ENCODE measurements around the gene C4B.
"Not testable (repeated sequence)": the region's sequence is repeated elsewhere in the genome, so short reads cannot be mapped to it uniquely, and the experiment has no call there.

The C4B gene

DNA sequence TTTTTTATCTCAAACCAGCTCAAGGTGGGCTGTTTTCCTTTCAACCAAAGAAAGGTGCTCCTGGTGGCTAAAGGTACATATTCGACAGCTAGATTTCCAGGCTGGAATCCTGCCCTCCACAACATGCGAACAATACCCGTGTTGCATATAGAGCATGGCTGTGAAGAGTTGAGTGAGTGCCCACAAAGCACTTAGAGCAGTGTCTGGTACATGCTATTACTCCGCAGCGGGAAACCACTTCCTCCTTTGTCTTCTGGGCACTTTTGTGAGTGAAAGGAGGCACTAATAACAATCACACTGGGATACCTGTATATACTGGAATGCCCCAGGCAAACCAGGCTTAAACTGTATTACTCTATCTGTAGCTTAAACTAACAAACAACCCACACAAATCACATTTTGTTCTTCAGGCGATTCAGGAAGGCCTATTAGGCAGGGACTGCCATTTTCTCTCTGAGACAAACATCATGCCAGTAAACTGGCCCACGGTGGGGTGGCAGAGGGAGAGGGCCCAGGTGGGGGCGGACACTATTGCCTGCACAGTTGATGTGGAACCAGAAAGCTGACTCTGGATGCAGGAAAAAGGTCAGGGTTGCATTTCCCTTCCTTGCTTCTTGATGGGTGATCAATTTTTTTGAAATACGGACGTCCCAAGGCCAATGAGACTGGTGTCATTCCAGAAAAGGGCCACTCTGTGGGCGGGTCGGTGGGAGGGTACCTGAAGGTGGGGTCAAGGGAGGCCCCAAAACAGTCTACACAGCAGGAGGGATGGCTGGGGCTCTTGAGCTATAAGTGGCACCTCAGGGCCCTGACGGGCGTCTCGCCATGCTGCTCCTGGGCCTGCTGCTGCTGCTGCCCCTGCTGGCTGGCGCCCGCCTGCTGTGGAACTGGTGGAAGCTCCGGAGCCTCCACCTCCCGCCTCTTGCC is 23.3 kb downstream of the C4B start, which contains the start of gene CYP21A2:
Gene CYP21A2, plus strand, starts transcription at position 818 of the 927 bp plus-strand sequence. Its CDS starts 8 bp downstream, at position 826.
- peak; percentile 50 for DNase-seq

DNA sequence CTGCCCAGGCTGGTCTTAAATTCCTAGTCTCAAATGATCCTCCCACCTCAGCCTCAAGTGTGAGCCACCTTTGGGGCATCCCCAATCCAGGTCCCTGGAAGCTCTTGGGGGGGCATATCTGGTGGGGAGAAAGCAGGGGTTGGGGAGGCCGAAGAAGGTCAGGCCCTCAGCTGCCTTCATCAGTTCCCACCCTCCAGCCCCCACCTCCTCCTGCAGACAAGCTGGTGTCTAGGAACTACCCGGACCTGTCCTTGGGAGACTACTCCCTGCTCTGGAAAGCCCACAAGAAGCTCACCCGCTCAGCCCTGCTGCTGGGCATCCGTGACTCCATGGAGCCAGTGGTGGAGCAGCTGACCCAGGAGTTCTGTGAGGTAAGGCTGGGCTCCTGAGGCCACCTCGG is 24.3 kb downstream of the C4B start:
- not testable (repeated sequence) for DNase-seq

DNA sequence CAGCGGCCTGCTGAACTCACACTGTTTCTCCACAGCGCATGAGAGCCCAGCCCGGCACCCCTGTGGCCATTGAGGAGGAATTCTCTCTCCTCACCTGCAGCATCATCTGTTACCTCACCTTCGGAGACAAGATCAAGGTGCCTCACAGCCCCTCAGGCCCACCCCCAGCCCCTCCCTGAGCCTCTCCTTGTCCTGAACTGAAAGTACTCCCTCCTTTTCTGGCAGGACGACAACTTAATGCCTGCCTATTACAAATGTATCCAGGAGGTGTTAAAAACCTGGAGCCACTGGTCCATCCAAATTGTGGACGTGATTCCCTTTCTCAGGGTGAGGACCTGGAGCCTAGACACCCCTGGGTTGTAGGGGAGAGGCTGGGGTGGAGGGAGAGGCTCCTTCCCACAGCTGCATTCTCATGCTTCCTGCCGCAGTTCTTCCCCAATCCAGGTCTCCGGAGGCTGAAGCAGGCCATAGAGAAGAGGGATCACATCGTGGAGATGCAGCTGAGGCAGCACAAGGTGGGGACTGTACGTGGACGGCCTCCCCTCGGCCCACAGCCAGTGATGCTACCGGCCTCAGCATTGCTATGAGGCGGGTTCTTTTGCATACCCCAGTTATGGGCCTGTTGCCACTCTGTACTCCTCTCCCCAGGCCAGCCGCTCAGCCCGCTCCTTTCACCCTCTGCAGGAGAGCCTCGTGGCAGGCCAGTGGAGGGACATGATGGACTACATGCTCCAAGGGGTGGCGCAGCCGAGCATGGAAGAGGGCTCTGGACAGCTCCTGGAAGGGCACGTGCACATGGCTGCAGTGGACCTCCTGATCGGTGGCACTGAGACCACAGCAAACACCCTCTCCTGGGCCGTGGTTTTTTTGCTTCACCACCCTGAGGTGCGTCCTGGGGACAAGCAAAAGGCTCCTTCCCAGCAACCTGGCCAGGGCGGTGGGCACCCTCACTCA is 25.0 kb downstream of the C4B start:
- DNase-seq, result not testable (repeated sequence)

DNA sequence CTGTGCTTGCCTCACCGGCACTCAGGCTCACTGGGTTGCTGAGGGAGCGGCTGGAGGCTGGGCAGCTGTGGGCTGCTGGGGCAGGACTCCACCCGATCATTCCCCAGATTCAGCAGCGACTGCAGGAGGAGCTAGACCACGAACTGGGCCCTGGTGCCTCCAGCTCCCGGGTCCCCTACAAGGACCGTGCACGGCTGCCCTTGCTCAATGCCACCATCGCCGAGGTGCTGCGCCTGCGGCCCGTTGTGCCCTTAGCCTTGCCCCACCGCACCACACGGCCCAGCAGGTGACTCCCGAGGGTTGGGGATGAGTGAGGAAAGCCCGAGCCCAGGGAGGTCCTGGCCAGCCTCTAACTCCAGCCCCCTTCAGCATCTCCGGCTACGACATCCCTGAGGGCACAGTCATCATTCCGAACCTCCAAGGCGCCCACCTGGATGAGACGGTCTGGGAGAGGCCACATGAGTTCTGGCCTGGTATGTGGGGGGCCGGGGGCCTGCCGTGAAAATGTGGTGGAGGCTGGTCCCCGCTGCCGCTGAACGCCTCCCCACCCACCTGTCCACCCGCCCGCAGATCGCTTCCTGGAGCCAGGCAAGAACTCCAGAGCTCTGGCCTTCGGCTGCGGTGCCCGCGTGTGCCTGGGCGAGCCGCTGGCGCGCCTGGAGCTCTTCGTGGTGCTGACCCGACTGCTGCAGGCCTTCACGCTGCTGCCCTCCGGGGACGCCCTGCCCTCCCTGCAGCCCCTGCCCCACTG is 25.9 kb downstream of the C4B start:
- not testable (repeated sequence) for DNase-seq

DNA sequence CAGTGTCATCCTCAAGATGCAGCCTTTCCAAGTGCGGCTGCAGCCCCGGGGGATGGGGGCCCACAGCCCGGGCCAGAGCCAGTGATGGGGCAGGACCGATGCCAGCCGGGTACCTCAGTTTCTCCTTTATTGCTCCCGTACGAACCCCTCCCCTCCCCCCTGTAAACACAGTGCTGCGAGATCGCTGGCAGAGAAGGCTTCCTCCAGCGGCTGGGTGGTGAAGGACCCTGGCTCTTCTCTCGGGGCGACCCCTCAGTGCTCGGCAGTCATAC is 26.4 kb downstream of the C4B start:
- not testable (repeated sequence) for DNase-seq

DNA sequence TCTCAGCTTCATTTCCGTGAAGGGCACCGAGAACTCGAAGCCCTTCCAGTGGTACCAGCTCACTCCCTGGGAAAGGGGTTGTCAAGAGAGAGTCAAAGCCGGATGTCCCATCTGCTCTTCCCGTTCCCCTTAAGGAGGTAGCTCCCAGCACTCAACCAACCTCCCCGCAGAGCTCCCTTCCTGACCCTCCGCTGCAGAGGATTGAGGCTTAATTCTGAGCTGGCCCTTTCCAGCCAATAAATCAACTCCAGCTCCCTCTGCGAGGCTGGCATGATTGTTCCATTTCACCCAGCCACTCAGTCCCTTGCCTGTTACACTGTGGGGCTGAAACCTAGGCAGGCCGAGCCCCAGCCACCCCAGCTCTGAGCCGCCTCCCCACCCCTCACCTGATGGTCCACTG is 26.8 kb downstream of the C4B start:
- not testable (repeated sequence) for DNase-seq

DNA sequence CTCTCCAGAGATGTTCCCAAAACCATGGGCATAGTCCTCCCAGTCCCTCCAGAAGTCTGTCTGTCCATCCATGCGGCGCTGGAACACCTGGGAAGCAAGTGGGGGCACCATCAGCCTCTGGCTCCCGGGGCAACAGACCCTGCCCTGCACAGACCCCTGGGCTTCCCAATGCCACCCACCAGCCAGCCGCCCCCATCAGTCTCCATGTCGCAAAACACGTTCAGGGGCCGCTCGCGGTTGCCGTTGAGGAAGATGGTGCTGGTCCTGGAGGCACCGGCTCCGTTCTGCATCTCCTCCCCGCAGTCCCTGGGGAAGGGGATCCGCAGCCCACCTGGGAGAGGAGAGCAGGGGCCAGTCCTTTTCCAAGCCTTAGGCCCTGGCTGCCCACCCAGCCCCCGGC is 27.7 kb downstream of the C4B start:
- not testable (repeated sequence) for DNase-seq

DNA sequence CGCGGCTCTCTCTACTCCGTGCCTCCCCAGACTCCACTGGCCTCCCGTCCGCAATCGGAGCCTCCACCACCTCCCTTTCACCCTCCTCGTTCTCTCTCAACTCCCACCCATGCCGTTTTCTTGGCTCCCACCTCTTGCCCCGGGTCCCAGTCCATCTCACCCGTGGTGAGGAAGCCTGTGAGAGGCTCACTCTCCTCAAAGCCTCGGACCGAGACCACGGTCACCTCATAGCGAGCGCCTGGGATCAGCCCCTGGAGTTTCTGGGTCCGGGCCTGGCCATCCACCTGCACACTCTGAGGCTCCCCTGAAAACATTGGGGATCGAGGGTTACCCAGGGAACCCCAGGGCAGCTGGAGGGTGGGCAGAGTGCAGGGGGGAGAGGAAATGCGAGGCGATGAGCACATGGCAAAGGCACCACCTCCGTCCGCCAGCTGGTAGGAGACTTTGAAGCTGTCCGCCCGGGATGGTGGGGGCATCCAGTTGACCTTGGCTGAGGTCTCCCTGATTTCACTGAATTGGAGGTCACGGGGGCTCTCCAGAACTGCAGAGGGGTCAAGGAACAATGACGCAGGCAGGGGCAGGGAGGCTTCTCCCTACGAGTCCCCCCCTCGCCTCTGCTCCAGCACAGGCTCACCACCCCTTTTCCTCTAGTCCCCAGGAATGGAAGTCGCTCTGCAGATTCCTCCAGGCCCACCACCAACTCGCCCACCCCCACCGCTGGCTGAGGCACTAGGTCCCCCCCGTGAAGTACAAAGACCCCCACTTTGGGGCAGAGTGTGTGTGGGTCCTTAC is 29.2 kb downstream of the C4B start:
- not testable (repeated sequence) for DNase-seq

DNA sequence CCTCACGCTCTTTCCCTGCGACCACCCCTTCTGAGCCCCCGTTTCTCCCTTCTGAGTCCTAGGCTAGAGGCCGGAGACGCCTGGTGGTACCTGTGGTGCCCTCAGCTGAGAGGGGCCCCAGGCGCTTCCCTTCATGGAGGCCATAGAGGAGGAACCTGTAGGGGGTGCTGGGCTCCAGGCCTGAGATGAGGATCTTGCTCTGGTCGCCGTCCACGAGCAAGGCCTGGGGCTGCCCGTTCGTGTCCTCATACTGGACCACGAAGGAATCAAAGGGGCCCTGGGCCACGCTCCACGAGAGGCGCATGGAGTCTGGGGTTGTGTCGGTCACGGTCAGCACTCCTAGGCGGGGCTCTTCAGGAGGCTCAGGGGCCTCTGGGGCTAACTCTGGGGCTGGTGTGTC is 30.3 kb downstream of the C4B start:
- DNase-seq, result not testable (repeated sequence)

DNA sequence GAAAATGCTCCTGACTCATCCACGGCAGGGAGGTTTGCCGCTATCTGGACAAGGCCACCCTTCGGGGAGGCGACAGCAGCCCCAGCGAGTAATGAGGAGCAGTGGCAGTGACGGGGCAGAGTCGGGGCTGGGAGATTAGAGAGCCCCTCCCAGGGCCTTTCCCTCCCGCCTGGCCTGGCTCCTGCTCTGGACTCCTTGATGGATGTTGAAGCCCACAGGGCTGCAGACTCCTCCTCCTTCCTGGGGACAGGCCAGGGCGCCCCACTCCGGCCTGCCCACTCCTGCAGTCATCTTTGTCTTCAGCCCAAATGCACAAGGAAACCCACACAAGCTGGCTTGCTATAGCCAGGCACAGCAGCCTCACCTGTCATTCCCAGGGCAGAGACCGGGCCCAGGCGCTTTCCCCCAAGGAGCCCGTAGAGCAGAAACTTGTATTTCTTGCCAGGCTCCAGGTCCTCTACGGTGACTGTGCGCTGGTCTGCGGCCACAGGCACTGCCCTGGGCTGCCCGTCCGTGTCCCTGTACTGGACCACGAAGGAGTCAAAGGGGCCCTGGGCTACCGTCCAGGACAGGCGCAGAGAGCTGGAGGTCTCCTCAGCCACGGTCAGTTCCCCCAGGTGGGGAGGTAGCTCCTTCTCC is 31.3 kb downstream of the C4B start:
- DNase-seq, result no peak

DNA sequence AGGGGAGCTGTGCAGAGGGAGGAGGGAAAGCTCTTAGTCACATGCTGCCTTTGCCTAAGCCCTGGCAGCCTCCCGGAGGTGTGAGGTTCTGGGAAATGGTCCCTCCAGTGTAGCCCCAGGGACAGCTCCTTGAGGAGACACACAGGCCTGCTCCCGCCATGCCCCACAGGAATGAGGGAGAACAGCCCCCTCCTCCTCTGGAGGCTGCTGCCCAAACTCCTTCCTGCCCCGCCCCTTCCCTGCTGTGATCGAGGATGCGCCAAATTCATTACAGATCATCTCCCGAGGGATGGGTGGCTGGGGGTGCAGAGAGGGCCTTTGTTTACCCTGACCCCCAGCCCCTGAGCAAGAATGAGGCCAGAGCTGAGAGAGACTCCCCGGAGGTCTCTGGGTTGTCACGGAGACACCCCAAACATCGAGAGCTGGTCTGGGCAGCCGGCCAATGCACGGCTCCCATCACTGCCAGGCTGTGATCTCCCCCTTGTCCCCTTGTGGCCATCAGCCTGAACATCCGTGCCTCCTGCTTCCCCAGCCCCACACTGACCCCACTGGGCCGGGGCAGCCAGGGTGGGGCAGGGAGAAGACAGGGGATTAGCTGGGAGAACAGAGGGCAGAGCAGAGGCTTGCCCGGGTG is 32.0 kb downstream of the C4B start:
- peak; percentile 66 for DNase-seq

DNA sequence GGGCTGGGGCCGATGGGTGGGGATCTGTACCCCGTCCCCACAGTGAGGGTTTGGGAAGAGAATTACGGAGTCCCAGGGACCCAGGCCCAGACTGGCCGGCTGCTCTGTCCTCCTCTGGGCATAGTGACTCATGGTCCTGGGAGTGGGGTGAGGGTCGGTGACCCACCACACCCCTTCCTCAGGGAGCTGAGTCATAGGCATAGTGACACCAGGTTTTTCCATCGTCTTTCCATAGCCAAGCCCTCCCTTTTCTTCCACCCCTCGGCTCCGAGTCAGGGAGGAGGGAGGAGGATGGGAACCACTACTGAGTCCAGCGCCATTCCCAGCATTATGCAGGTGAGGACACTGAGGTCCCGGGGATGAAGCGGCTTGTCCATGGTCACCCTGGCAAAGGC is 32.5 kb downstream of the C4B start:
- DNase-seq, result no peak

DNA sequence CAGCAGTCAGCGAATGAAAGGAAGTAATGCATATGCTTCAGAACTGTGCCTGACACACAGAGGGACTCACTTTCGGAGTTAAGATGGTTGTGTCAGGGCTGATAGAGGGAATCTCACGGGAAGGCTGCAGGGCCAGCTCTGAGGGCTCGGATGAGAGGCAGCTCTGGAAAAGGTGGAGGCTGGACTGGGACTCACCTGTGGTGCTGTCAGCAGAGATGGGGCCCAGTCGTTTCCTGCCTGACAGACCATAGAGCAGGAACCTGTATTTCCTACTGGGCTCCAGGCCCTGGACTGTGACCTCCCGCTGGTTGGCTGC is 32.9 kb downstream of the C4B start:
- DNase-seq, result no peak

DNA sequence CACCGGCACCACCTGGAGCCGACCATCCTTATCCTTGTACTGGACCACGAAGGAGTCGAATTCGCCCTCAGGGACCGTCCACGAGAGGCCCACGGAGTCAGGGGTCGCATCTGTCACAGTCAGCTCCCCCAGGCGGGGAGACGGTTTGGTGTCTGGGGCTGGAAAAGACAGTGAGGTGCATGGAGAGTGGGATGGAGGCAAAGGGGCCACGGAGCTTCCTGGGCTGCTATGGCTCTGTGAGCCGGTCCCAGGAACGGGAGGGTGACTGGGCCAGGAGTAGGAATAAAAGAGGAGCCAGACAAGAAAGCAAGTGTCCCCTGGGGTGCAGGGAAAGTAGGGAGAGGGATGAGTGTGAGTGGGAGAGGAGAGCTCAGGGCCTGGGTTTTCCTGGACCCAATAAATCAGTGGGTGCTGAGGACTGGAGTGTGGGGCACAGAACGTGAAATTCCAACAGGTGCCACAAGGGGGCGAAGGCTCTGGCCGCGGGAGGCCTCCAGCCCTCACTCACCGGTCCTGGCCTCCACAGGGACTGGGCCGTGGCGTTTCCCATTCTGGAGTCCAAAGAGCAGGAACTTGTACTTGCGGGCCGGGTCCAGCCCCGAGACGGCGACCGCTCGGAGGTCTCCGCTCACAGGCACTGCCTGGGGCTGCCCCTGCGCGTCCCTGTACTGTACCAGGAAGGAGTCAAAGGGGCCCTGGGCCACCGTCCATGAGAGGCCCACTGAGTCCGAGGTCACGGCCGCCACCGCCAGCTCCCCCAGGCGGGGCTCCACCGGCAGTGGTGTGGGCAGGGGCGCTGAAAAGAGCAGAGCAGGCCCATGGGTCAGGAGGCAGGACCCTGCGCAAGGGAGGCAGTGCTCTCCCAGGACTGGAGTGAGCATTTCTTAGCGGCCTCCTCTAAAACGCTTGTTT is 33.5 kb downstream of the C4B start:
- peak; percentile 37 for DNase-seq

DNA sequence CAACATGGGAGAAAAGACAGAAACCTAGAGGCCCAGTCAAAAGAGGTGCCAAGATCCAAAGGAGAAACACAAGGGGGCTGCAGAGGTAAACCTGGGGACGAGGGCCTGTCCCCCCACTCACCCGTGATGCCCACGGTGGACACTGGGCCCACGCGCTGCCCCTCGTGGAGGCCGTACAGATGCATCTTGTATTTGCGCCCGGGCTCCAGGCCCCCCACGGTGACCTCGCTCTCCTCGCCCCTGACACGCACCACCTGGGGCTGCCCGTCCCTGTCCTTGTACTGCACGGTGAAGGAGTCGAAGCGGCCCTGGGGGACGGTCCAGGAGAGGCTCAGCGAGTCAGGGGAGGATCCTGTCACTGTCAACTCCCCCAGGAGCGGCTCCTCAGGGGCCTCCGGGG is 34.6 kb downstream of the C4B start:
- DNase-seq, result not testable (repeated sequence)

DNA sequence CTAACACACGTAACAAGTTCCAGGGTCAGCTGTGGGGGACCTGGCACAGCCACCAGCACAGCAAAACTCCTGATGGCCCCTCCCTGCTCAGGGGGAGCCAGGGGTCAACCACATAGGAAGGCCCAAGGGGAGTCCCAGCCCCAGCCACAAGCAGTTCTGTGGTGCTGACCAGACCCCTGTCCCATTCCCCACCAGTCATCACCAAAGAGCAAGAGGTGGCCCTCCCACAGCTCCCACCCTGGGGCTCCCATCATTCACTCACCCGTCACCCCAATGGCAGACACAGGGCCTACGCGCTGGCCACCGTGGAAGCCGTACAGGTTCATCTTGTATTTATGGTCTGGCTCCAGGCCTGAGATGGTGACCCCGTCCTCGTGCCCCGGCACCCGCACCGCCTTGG is 35.1 kb downstream of the C4B start:
- not testable (repeated sequence) for DNase-seq

DNA sequence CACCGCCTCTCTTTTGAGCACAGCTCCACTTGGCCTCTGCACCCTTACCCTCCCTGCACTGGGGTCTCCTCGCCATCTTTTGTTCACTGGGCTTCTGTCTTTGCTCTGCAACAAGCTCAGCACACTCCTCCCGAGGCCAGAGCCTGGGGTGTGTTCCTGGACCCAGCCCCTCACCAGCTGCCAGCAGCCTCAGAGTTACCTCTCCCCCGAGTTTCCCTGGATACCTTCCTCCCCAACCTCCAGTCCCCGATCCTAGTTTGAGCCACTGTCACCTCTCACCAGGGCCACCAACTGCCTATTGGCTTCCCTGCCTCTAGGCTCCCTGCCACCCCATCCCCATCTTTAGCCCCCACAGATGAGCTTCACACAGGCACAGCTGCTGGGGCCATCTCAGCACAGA is 36.0 kb downstream of the C4B start:
- DNase-seq, result no peak

DNA sequence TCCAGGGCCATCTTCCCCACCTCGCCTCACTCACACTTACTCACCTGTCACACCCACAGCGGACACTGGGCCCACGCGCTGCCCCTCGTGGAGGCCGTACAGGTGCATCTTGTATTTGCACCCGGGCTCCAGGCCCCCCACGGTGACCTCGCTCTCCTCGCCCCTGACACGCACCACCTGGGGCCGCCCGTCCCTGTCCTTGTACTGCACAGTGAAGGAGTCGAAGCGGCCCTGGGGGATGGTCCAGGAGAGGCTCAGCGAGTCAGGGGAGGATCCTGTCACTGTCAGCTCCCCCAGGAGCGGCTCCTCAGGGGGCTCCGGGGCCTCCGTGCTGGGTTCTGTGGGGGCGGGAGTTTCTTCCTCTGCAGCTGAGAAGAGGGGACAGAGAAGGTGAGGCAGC is 38.0 kb downstream of the C4B start:
- DNase-seq, result not testable (repeated sequence)

DNA sequence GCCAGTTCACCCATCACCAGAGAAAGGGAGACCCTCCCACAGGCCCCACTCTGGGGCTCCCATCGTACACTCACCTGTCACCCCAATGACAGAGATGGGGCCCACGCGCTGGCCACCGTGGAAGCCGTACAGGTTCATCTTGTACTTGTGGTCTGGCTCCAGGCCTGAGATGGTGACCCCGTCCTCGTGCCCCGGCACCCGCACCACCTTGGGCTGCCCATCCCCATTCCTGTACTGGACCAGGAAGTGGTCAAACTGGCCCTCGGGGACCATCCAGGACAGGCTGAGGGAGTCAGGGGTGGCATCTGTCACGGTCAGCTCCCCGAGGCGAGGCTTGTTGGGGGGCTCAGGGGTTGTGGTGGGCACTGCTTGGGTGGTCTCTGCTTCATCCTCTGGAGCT is 38.7 kb downstream of the C4B start:
- DNase-seq, result not testable (repeated sequence)

DNA sequence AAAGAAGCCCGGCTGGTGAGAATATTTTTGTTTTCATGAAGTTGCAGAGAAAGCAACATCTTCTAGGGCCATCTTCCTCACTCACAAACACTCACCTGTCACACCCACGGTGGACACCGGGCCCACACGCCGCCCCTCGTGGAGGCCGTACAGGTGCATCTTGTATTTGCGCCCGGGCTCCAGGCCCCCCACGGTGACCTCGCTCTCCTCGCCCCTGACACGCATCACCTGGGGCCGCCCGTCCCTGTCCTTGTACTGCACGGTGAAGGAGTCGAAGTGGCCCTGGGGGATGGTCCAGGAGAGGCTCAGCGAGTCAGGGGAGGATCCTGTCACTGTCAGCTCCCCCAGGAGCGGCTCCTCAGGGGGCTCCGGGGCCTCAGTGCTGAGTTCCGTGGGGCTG is 41.2 kb downstream of the C4B start:
- DNase-seq, result not testable (repeated sequence)

Data from COR-L47 (cell line).